Measurements from ENCODE around the gene ARVCF. TPM values are rescaled to one million over a fixed set of nuclear protein-coding genes. Genes with fewer than 3 reads are reported as not detected.

Gene ARVCF
- total RNA-seq, 1 donor from 2014 or later: 25.4 TPM

GRCh38 chr22:20011993-20012740 is 4.5 kb downstream of the ARVCF start:
- Histone ChIP-seq H3K4me3 (no peak overlapping the region), H3K4me1 (peaks cover 50% of the 10 kb centered on the region), H3K27ac (replicated peaks) (no peak overlapping the region), H3K27me3 (ENCODE audit: low read depth) (no peaks in the 10 kb centered on the region), H3K36me3 (no peaks in the 10 kb centered on the region), H3K9me3 (replicated peaks) (no peaks in the 10 kb centered on the region)
- TF ChIP-seq CTCF (IDR thresholded peaks at IDR 0.05; ENCODE audit: borderline replicate concordance): no peak
- intact Hi-C loops (cut with micrococcal nuclease): loop anchor here (5.0 kb wide), 1 partner anchor 40 kb away; no protein-coding TSS in a partner anchor
- no peak for DNase-seq

- Histone ChIP-seq H3K36me3 (no peaks in the 10 kb centered on the region), H3K9me3 (replicated peaks) (no peaks in the 10 kb centered on the region), H3K27ac (replicated peaks) (peak overlapping the region; percentile 12), H3K27me3 (ENCODE audit: low read depth) (no peaks in the 10 kb centered on the region), H3K4me1 (peaks cover 46% of the 10 kb centered on the region), H3K4me3 (no peak overlapping the region)
- no peak for TF ChIP-seq CTCF (IDR thresholded peaks at IDR 0.05; ENCODE audit: borderline replicate concordance)
- DNase-seq: no peak
- intact Hi-C loops (cut with micrococcal nuclease): loop anchor here (5.0 kb wide), 1 partner anchor 39 kb away; no protein-coding TSS in a partner anchor
Measured at GRCh38 chr22:20011123-20011992, 5.3 kb downstream of the ARVCF start.

- H3K27ac ChIP-seq (replicated peaks): peak overlapping the region; percentile 12
- no peak overlapping the region for H3K4me3 ChIP-seq
- H3K27me3 ChIP-seq (ENCODE audit: low read depth): no peaks in the 10 kb centered on the region
- H3K9me3 ChIP-seq (replicated peaks): no peaks in the 10 kb centered on the region
- TF ChIP-seq CTCF (IDR thresholded peaks at IDR 0.05; ENCODE audit: borderline replicate concordance): no peak
- H3K4me1 ChIP-seq: peaks cover 38% of the 10 kb centered on the region
- intact Hi-C loops (cut with micrococcal nuclease): loop anchor here (5.0 kb wide), 1 partner anchor 38 kb away; no protein-coding TSS in a partner anchor
- DNase-seq: no peak
- H3K36me3 ChIP-seq: no peaks in the 10 kb centered on the region
Measured at GRCh38 chr22:20010307-20011122, 6.1 kb downstream of the ARVCF start.

DNA sequence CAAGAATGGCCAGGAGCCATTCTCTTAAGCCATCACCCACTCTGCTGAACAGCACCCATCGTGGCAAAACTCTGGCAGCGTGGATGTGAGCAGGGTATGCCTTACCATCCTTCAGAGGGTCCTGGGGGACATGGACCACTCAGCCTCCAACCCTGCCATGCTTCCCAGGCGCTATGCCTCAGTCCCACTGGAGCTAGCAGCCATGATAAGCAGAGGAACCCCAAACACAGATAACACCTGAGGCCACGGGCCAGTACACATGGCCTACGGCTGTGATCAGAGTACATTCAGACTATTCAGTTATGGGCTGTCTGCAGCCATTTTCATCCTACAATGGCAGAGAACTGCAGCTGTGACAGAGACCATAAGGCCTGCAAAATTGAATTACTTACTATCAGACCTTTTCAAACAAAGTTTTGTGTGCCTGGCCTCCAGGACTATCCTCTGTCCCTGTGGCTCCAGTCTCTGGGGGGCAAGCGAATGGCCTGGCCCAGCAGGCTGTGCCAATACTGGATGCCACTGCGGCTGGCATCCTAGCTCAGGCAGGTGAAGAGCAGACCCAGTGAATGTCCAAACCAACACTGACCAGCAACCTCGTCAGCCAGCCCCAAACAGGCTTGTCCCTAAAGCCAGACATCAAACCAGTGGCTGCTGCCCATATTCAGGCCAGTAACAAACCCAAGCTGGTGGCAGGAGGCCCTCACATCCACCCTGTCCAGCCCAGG is 6.9 kb downstream of the ARVCF start:
- intact Hi-C loops (cut with micrococcal nuclease): loop anchor here (5.0 kb wide), 1 partner anchor 37 kb away; no protein-coding TSS in a partner anchor
- Histone ChIP-seq H3K9me3 (replicated peaks) (no peaks in the 10 kb centered on the region), H3K27ac (replicated peaks) (no peak overlapping the region), H3K27me3 (ENCODE audit: low read depth) (no peaks in the 10 kb centered on the region), H3K4me1 (peaks cover 30% of the 10 kb centered on the region), H3K4me3 (no peak overlapping the region), H3K36me3 (no peaks in the 10 kb centered on the region)
- no peak for DNase-seq
- TF ChIP-seq CTCF (IDR thresholded peaks at IDR 0.05; ENCODE audit: borderline replicate concordance): no peak
